ENCODE measurements around the gene KCTD17.
"Not testable (repeated sequence)": the region's sequence is repeated elsewhere in the genome, so short reads cannot be mapped to it uniquely, and the experiment has no call there.

GRCh38 chr22:37071850-37072592 lies 20.5 kb downstream of the KCTD17 start:
- TF ChIP-seq CTCF, POLR2A (IDR thresholded peaks at IDR 0.05): not testable (repeated sequence)
